Measurements from ENCODE around the gene DLGAP4. TPM values are rescaled to one million over a fixed set of nuclear protein-coding genes. Genes with fewer than 3 reads are reported as not detected.

Gene DLGAP4, protein sequence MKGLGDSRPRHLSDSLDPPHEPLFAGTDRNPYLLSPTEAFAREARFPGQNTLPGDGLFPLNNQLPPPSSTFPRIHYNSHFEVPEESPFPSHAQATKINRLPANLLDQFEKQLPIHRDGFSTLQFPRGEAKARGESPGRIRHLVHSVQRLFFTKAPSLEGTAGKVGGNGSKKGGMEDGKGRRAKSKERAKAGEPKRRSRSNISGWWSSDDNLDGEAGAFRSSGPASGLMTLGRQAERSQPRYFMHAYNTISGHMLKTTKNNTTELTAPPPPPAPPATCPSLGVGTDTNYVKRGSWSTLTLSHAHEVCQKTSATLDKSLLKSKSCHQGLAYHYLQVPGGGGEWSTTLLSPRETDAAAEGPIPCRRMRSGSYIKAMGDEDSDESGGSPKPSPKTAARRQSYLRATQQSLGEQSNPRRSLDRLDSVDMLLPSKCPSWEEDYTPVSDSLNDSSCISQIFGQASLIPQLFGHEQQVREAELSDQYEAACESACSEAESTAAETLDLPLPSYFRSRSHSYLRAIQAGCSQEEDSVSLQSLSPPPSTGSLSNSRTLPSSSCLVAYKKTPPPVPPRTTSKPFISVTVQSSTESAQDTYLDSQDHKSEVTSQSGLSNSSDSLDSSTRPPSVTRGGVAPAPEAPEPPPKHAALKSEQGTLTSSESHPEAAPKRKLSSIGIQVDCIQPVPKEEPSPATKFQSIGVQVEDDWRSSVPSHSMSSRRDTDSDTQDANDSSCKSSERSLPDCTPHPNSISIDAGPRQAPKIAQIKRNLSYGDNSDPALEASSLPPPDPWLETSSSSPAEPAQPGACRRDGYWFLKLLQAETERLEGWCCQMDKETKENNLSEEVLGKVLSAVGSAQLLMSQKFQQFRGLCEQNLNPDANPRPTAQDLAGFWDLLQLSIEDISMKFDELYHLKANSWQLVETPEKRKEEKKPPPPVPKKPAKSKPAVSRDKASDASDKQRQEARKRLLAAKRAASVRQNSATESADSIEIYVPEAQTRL
- total RNA-seq, result 29.7 and 31.4 TPM in 2 replicates

DNA sequence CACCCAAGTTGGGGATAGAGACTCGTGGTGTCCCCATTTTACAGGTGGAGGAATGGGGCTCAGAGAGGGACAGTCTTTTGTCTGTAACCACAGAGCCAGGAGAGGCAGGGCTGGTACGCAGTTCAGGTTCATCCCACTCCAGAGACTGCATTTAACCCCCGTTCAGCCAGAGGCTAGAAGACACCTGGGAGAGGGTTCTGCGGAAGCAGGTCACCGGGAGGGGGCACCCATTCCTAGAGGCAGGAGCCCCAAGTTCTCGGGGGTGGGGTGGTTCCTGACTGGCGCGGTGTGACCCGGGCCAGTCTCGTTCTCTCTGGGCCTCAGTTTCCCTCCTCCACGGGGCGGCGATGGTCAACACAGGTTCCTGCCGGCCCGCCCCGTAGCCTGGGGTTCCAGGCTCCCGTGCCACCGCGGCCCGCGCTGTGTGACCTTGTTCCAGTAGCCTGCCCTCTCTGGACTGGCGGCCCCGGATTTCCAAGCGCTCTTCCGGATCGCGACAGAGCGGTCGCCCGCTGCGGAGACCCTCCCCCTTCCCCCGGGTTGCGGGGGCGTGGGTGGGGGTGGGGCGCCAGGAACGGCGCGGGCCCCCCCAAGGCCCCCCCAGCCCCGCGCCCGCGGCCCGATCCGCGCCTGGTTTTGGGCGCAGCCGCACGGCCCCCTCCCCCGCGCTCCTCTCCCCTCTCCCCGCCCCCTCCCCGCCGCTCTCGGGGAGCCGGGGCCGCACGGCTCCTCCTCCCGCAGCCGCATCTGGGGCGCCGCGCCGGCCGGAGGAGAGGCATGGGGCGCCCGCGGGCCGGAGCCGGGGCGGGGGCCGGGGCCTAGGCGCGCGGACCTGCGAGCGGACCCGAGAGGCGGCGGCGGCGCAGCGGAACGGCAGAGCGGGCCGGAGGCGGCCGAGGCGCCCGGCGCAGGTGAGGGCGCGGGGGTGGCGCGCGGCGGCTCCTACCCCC, at the start of gene DLGAP4:
Gene DLGAP4 (plus strand): TSS at position 738 of the 950 bp plus-strand sequence. CDS start 125,379 bp downstream, outside the sequence.

GRCh38 chr20:36541227-36541767, 235.2 kb downstream of the DLGAP4 start, which contains the start of gene MYL9:
MYL9 (plus strand) TSS chr20:36541519; CDS start chr20:36544885, 3,366 bp downstream.

GRCh38 chr20:36573103-36573797, 267.1 kb downstream of the DLGAP4 start, which contains the start of gene TGIF2:
TGIF2 (plus strand) TSS chr20:36573597; CDS start chr20:36578775, 5,178 bp downstream.

Small RNA genes lying within 50 kb of the gene (small RNA-seq; reads per million reads assigned to genes)
- gene RF00017, result not detected

Other genes starting within 250 kb of the DLGAP4 start
- gene EPB41L1, start 151.6 kb upstream of the DLGAP4 start, total RNA-seq, result 12.5 and 24.5 TPM in 2 replicates
- 30.1 and 31.4 TPM in 2 replicates for gene AAR2, start 69.9 kb upstream of the DLGAP4 start, total RNA-seq
- gene MYL9, start 235.2 kb downstream of the DLGAP4 start, total RNA-seq, result 7.6 and 13.1 TPM in 2 replicates